ENCODE data around the gene LYPD3. TPM values are rescaled to one million over a fixed set of nuclear protein-coding genes. Genes with fewer than 3 reads are reported as not detected.

The LYPD3 gene
- total and polyA plus RNA-seq, 2 experiments from 2014 or later: 3.3 to 4.6 TPM

DNA sequence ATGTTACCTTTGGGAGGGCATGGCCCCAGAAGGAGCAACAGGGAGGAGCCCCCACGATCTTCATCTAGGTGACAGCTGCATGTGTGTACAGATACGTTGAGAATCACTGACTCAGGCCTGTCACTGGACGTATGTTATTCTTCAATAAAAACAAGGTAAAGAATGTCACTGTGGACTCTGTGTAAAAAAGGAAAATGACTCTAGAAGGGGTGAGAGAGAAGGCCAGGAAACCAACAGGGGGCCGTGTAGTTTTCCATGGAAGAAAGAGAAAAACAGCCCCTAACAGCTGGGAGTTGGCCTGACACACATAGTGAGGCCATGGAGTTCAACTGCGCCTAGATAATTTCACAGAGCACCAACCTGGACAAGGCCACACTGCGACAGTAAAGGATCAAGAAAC is 1.9 kb upstream of the LYPD3 start (continued):
- no peak for TF ChIP-seq CTCF (conservative IDR thresholded peaks at IDR 0.05; ENCODE audit: low read depth in 2 of 2)
- TF ChIP-seq POLR2AphosphoS5 (IDR thresholded peaks at IDR 0.05; ENCODE audit: low read depth): no peak
- TF ChIP-seq REST (IDR thresholded peaks at IDR 0.05; ENCODE audit: unreplicated experiment): no peak
- no peak for TF ChIP-seq ZNF114 (CRISPR knock-in tag; IDR thresholded peaks at IDR 0.05)

DNA sequence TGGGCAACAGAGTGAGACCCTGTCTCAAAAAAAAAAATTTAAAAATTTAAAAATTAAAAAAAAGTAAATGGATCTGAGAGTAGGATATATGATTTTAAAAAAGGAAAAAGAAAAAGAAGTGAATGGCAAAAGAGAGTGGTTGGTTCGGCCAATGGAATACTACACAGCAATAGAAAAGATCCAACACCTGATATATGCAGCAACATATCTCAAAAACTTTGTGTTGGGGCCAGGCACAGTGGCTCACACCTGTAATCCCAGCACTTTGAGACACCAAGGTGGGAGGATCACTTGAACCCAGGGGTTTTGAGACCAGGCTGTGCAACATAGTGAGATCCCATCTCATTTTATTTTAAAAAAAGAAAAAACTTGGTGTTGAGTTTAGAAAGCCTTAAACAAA is 1.4 kb upstream of the LYPD3 start:
- peaks cover 8% of the 10 kb centered on the region for H3K4me1 Mint-ChIP-seq
- no peak overlapping the region for H3K4me3 ChIP-seq
- no peak overlapping the region for H3K27ac Mint-ChIP-seq
- peaks cover 12% of the 10 kb centered on the region for H3K4me1 ChIP-seq (ENCODE audit: insufficient read depth)
- no peak overlapping the region for H3K4me3 Mint-ChIP-seq
- peaks cover 14% of the 10 kb centered on the region for H3F3A ChIP-seq (replicated peaks; ENCODE audit: low read depth)
- peaks cover 26% of the 10 kb centered on the region for H3K27me3 ChIP-seq (ENCODE audit: insufficient read depth)
- no peaks in the 10 kb centered on the region for H3K36me3 ChIP-seq (ENCODE audit: insufficient read depth)
- DNase-seq (ENCODE audit: low spot score): no peak
- ATAC-seq: no peak
- no peak overlapping the region for H3K4me2 ChIP-seq
- H3K79me2 ChIP-seq (replicated peaks; ENCODE audit: insufficient read depth): no peaks in the 10 kb centered on the region
- H4K20me1 ChIP-seq (replicated peaks; ENCODE audit: insufficient read depth): no peaks in the 10 kb centered on the region
- no peaks in the 10 kb centered on the region for H3K9me2 ChIP-seq (ENCODE audit: insufficient read depth)
- H3K9me3 Mint-ChIP-seq: no peaks in the 10 kb centered on the region
- H3K27me3 Mint-ChIP-seq (ENCODE audit: insufficient read depth, low read depth, poor library complexity): peaks cover 18% of the 10 kb centered on the region
- no peak overlapping the region for H3K27ac ChIP-seq (ENCODE audit: low read depth)
- H3K36me3 Mint-ChIP-seq (ENCODE audit: low read depth): no peaks in the 10 kb centered on the region
- H2AFZ ChIP-seq: no peak overlapping the region
- TF ChIP-seq POLR2AphosphoS5 (IDR thresholded peaks at IDR 0.05; ENCODE audit: low read depth) (no peak), NANOG (IDR thresholded peaks at IDR 0.05; ENCODE audit: borderline replicate concordance) (no peak), EZH2 (IDR thresholded peaks at IDR 0.05; ENCODE audit: low read depth, unreplicated experiment) (no peak), EZH2phosphoT487 (IDR thresholded peaks at IDR 0.05; ENCODE audit: unreplicated experiment) (no peak), CREB1 (CRISPR knock-in tag; IDR thresholded peaks at IDR 0.05; ENCODE audit: low read depth) (no peak), ZNF331 (CRISPR knock-in tag; IDR thresholded peaks at IDR 0.05; ENCODE audit: low read depth) (no peak), ETS1 (IDR thresholded peaks at IDR 0.05) (no peak), STAT1 (IDR thresholded peaks at IDR 0.05; ENCODE audit: unreplicated experiment) (no peak), ZNF114 (CRISPR knock-in tag; IDR thresholded peaks at IDR 0.05) (no peak), JUNB (IDR thresholded peaks at IDR 0.05; ENCODE audit: unreplicated experiment) (no peak), REST (IDR thresholded peaks at IDR 0.05; ENCODE audit: unreplicated experiment) (no peak), CTCF (conservative IDR thresholded peaks at IDR 0.05; ENCODE audit: low read depth in 2 of 2) (no peak)
